Adrenal gland (tissue), 5 donors: Measurements from ENCODE around the gene TMPRSS12.

Source experiments
- POLR2A ChIP-seq, 2 donors: fragments of 450-650 bp; IDR thresholded peaks; one replicate each; pipeline ENCODE4 v1.6.1; 2017; ENCODE audit warnings: antibody characterized with exemption in 2 of 2, mild to moderate bottlenecking in 2 of 2, moderate library complexity in 1 of 2
- TF ChIP-seq, protein P1 (sequence below), 6 experiments: fragments of 450-650 bp in 4 of 6; fragments of 200-600 bp in 2 of 6; sonication (generic) in 1 of 6; IDR thresholded peaks; 1 replicate in 5 of 6; 2 replicates in 1 of 6; pipeline versions ENCODE4 v1.5.1 to v1.8.0; 2016 to 2021; ENCODE audit warnings: antibody characterized with exemption in 6 of 6, mild to moderate bottlenecking in 2 of 6, moderate library complexity in 1 of 6
- donor health status: DM: no; HTN: no; CAD: no.

DNA sequence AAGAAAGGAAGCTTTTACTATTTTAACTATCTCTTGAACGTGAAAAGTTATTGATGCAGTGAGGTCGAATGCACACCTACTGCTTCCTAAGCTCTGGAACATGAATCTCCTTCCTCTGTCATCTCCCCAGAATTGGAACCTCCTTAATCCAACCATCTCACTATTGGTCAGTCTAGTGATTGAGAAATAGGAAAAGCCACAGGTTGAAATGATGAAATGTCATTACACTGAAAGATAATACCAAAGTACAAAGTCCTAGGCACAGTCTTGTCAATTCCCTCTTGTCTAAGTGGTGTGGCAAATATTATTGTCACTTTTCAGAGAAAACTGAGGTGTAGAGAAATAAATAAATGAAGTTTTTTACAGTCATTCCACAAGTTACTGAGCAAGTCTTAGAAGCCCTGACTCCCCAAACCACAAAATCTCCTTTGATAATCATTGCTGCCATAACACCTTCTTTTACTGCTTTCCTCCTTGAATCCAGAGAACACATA, 90.1 kb downstream of the TMPRSS12 start:
- TF ChIP-seq, protein P1, sequence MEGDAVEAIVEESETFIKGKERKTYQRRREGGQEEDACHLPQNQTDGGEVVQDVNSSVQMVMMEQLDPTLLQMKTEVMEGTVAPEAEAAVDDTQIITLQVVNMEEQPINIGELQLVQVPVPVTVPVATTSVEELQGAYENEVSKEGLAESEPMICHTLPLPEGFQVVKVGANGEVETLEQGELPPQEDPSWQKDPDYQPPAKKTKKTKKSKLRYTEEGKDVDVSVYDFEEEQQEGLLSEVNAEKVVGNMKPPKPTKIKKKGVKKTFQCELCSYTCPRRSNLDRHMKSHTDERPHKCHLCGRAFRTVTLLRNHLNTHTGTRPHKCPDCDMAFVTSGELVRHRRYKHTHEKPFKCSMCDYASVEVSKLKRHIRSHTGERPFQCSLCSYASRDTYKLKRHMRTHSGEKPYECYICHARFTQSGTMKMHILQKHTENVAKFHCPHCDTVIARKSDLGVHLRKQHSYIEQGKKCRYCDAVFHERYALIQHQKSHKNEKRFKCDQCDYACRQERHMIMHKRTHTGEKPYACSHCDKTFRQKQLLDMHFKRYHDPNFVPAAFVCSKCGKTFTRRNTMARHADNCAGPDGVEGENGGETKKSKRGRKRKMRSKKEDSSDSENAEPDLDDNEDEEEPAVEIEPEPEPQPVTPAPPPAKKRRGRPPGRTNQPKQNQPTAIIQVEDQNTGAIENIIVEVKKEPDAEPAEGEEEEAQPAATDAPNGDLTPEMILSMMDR (IDR thresholded peaks at IDR 0.05): no peak
- no peak for TF ChIP-seq POLR2A (IDR thresholded peaks at IDR 0.05)
